ENCODE measurements around the gene DUSP8. TPM values are rescaled to one million over a fixed set of nuclear protein-coding genes. Genes with fewer than 3 reads are reported as not detected.

The DUSP8 gene
- total RNA-seq, 1 donor from 2014 or later = 0.52 TPM

- H3K27ac ChIP-seq (ENCODE audit: low read depth, low read length) = peak overlapping the region; percentile 58
- no peak overlapping the region for H3K4me3 ChIP-seq (ENCODE audit: low read length in 3 of 3)
- peak overlapping the region in 2 of 3 donors; percentile 34 to 38 for H3K9ac ChIP-seq (ENCODE audit: low read depth in 1 of 3, low read length in 3 of 3)
- H3K4me1 ChIP-seq (ENCODE audit: control insufficient read depth in 3 of 3, insufficient read depth in 3 of 3, low read length in 3 of 3) = peaks cover 47 to 55% (median 54%) of the 10 kb centered on the region in 3 donors
- no peaks in the 10 kb centered on the region for H3K27me3 ChIP-seq (ENCODE audit: control insufficient read depth in 3 of 3, insufficient read depth in 3 of 3, low read length in 3 of 3)
- peaks cover 5 to 11% (median 6%) of the 10 kb centered on the region in 3 donors for H3K36me3 ChIP-seq (ENCODE audit: control insufficient read depth in 3 of 3, insufficient read depth in 3 of 3, low read length in 3 of 3)
- H3K9me3 ChIP-seq (ENCODE audit: control insufficient read depth in 3 of 3, low read length in 3 of 3) = no peaks in the 10 kb centered on the region
Observed at GRCh38 chr11:1536065-1536843, 35.8 kb downstream of the DUSP8 start.

GRCh38 chr11:1534682-1535081, 37.4 kb downstream of the DUSP8 start:
- H3K27ac ChIP-seq (ENCODE audit: low read depth, low read length) = peak overlapping the region; percentile 58
- H3K4me1 ChIP-seq (ENCODE audit: control insufficient read depth in 3 of 3, insufficient read depth in 3 of 3, low read length in 3 of 3) = peaks cover 61 to 68% (median 68%) of the 10 kb centered on the region in 3 donors

GRCh38 chr11:1534171-1534570, 37.9 kb downstream of the DUSP8 start:
- Histone ChIP-seq H3K9ac (ENCODE audit: low read depth in 1 of 3, low read length in 3 of 3) (peak overlapping the region in 1 of 3 donors; percentile 57), H3K4me3 (ENCODE audit: low read length in 3 of 3) (peak overlapping the region in 1 of 3 donors; percentile 35), H3K9me3 (ENCODE audit: control insufficient read depth in 3 of 3, low read length in 3 of 3) (no peaks in the 10 kb centered on the region), H3K4me1 (ENCODE audit: control insufficient read depth in 3 of 3, insufficient read depth in 3 of 3, low read length in 3 of 3) (peaks cover 61 to 74% (median 73%) of the 10 kb centered on the region in 3 donors), H3K36me3 (ENCODE audit: control insufficient read depth in 3 of 3, insufficient read depth in 3 of 3, low read length in 3 of 3) (peaks cover 5 to 11% (median 6%) of the 10 kb centered on the region in 3 donors), H3K27me3 (ENCODE audit: control insufficient read depth in 3 of 3, insufficient read depth in 3 of 3, low read length in 3 of 3) (no peaks in the 10 kb centered on the region), H3K27ac (ENCODE audit: low read depth, low read length) (peak overlapping the region; percentile 58)

More at GRCh38 chr11:1534682-1535081, 37.4 kb downstream of the DUSP8 start:
- Histone ChIP-seq H3K9me3 (ENCODE audit: control insufficient read depth in 3 of 3, low read length in 3 of 3) (no peaks in the 10 kb centered on the region), H3K4me3 (ENCODE audit: low read length in 3 of 3) (peak overlapping the region in 2 of 3 donors; percentile 19 to 41), H3K27me3 (ENCODE audit: control insufficient read depth in 3 of 3, insufficient read depth in 3 of 3, low read length in 3 of 3) (no peaks in the 10 kb centered on the region), H3K36me3 (ENCODE audit: control insufficient read depth in 3 of 3, insufficient read depth in 3 of 3, low read length in 3 of 3) (peaks cover 5 to 11% (median 6%) of the 10 kb centered on the region in 3 donors), H3K9ac (ENCODE audit: low read depth in 1 of 3, low read length in 3 of 3) (peak overlapping the region in 1 of 3 donors; percentile 57)

DNA sequence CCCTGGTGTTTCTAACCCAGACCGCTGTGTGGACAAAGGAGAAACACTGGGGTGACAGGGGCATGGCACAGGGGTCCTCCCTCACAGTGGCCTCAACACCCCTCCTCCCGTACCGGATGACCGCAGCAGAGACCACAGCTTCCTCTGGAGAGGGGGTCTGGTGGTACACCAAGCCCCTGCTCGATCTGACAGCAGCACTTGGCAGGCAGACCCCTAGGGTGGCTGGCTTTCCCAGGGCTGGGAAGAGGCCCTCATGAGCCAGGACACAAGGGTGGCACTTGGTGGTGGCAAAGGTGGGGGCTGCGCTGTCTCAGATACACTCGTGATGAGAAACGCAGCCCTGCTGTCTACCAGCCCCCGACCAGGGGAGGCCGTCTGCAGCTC, 38.7 kb downstream of the DUSP8 start:
- Histone ChIP-seq H3K27me3 (ENCODE audit: control insufficient read depth in 3 of 3, insufficient read depth in 3 of 3, low read length in 3 of 3) (no peaks in the 10 kb centered on the region), H3K4me3 (ENCODE audit: low read length in 3 of 3) (no peak overlapping the region), H3K27ac (ENCODE audit: low read depth, low read length) (peak overlapping the region; percentile 81), H3K9ac (ENCODE audit: low read depth in 1 of 3, low read length in 3 of 3) (peak overlapping the region; percentile 10 to 83 (median 17)), H3K36me3 (ENCODE audit: control insufficient read depth in 3 of 3, insufficient read depth in 3 of 3, low read length in 3 of 3) (peaks cover 5 to 11% (median 6%) of the 10 kb centered on the region in 3 donors), H3K9me3 (ENCODE audit: control insufficient read depth in 3 of 3, low read length in 3 of 3) (no peaks in the 10 kb centered on the region), H3K4me1 (ENCODE audit: control insufficient read depth in 3 of 3, insufficient read depth in 3 of 3, low read length in 3 of 3) (peaks cover 67 to 82% (median 82%) of the 10 kb centered on the region in 3 donors)

DNA sequence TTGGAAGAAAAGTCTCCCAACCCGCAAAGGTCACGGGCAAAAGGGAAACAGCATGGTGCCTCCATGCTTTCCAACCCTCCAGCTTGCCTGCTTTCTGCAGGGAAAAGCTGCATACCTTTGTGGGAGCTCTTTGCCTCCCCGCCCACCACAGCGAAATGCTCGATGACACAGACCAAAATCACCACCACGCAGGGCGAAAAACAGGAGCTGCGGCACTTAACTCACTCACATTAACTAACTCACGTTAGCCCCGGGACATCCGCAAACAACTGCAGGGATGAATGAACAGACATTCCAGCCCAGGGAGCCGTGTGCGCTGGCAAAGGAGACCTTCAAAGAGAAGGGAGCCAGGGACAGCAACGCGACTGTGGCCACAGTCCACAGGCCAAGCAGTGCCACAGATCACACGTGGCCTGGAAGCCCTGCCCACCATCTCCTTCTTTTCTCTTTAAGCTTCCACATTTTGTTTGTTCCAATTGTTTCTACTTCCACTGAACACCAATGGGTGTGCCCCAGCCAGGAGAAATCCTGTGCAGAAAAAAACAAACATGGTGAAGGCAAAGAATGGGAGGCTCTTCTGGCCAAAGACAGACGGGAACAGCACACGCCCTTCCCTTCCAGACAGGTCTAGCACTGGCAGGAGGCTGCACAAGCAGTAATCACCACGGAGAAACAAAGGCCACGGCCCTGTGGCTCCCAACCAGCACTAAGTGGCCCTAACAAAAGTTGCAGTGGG, 39.3 kb downstream of the DUSP8 start:
- Histone ChIP-seq H3K36me3 (ENCODE audit: control insufficient read depth in 3 of 3, insufficient read depth in 3 of 3, low read length in 3 of 3) (peaks cover 5 to 11% (median 6%) of the 10 kb centered on the region in 3 donors), H3K9ac (ENCODE audit: low read depth in 1 of 3, low read length in 3 of 3) (peak overlapping the region; percentile 17 to 83 (median 65)), H3K4me3 (ENCODE audit: low read length in 3 of 3) (peak overlapping the region; percentile 8 to 65 (median 38)), H3K27me3 (ENCODE audit: control insufficient read depth in 3 of 3, insufficient read depth in 3 of 3, low read length in 3 of 3) (no peaks in the 10 kb centered on the region), H3K9me3 (ENCODE audit: control insufficient read depth in 3 of 3, low read length in 3 of 3) (no peaks in the 10 kb centered on the region), H3K27ac (ENCODE audit: low read depth, low read length) (peak overlapping the region; percentile 81), H3K4me1 (ENCODE audit: control insufficient read depth in 3 of 3, insufficient read depth in 3 of 3, low read length in 3 of 3) (peaks cover 68 to 86% (median 86%) of the 10 kb centered on the region in 3 donors)

GRCh38 chr11:1532014-1532586, 40.0 kb downstream of the DUSP8 start:
- peak overlapping the region; percentile 33 to 65 (median 38) for H3K4me3 ChIP-seq (ENCODE audit: low read length in 3 of 3)
- H3K9me3 ChIP-seq (ENCODE audit: control insufficient read depth in 3 of 3, low read length in 3 of 3) = no peaks in the 10 kb centered on the region
- H3K27me3 ChIP-seq (ENCODE audit: control insufficient read depth in 3 of 3, insufficient read depth in 3 of 3, low read length in 3 of 3) = no peaks in the 10 kb centered on the region
- H3K4me1 ChIP-seq (ENCODE audit: control insufficient read depth in 3 of 3, insufficient read depth in 3 of 3, low read length in 3 of 3) = peaks cover 65 to 84% (median 84%) of the 10 kb centered on the region in 3 donors
- peaks cover 5 to 9% (median 6%) of the 10 kb centered on the region in 3 donors for H3K36me3 ChIP-seq (ENCODE audit: control insufficient read depth in 3 of 3, insufficient read depth in 3 of 3, low read length in 3 of 3)
- H3K9ac ChIP-seq (ENCODE audit: low read depth in 1 of 3, low read length in 3 of 3) = peak overlapping the region; percentile 34 to 83 (median 65)
- H3K27ac ChIP-seq (ENCODE audit: low read depth, low read length) = peak overlapping the region; percentile 81

- Histone ChIP-seq H3K9ac (ENCODE audit: low read depth in 1 of 3, low read length in 3 of 3) (peak overlapping the region; percentile 34 to 83 (median 65)), H3K9me3 (ENCODE audit: control insufficient read depth in 3 of 3, low read length in 3 of 3) (no peaks in the 10 kb centered on the region), H3K27me3 (ENCODE audit: control insufficient read depth in 3 of 3, insufficient read depth in 3 of 3, low read length in 3 of 3) (no peaks in the 10 kb centered on the region), H3K27ac (ENCODE audit: low read depth, low read length) (peak overlapping the region; percentile 81), H3K36me3 (ENCODE audit: control insufficient read depth in 3 of 3, insufficient read depth in 3 of 3, low read length in 3 of 3) (peaks cover 5 to 7% (median 6%) of the 10 kb centered on the region in 3 donors), H3K4me1 (ENCODE audit: control insufficient read depth in 3 of 3, insufficient read depth in 3 of 3, low read length in 3 of 3) (peaks cover 65 to 89% (median 86%) of the 10 kb centered on the region in 3 donors), H3K4me3 (ENCODE audit: low read length in 3 of 3) (peak overlapping the region; percentile 10 to 58 (median 33))
Observed at GRCh38 chr11:1531449-1532013, 40.5 kb downstream of the DUSP8 start.

GRCh38 chr11:1530686-1531448, 41.2 kb downstream of the DUSP8 start:
- Histone ChIP-seq H3K9ac (ENCODE audit: low read depth in 1 of 3, low read length in 3 of 3) (peak overlapping the region; percentile 57 to 83 (median 62)), H3K4me3 (ENCODE audit: low read length in 3 of 3) (peak overlapping the region in 2 of 3 donors; percentile 43 to 58), H3K4me1 (ENCODE audit: control insufficient read depth in 3 of 3, insufficient read depth in 3 of 3, low read length in 3 of 3) (peaks cover 65 to 92% (median 89%) of the 10 kb centered on the region in 3 donors), H3K9me3 (ENCODE audit: control insufficient read depth in 3 of 3, low read length in 3 of 3) (no peaks in the 10 kb centered on the region), H3K27ac (ENCODE audit: low read depth, low read length) (peak overlapping the region; percentile 81), H3K27me3 (ENCODE audit: control insufficient read depth in 3 of 3, insufficient read depth in 3 of 3, low read length in 3 of 3) (no peaks in the 10 kb centered on the region), H3K36me3 (ENCODE audit: control insufficient read depth in 3 of 3, insufficient read depth in 3 of 3, low read length in 3 of 3) (peaks cover 3 to 7% (median 5%) of the 10 kb centered on the region in 3 donors)

DNA sequence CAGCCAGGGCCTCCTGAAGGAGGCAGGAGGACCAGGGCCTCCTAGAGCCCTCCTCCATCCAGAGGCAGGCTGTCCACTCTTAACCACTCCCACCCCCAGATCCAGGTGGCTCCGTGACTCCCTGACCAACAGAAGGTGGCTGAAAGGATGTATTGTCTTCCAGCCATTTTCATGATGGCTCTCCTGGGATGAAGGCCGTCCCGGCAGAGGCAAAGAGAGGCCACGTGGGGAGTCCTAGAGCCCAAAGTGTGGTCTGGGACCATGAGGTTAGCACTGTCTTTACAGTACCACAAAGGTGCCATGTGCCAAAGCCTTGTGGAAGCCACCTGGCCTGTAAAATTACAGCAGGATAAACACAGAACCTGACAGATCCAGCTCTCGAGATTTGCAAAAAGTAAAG, 42.3 kb downstream of the DUSP8 start:
- peaks cover 54 to 88% (median 83%) of the 10 kb centered on the region in 3 donors for H3K4me1 ChIP-seq (ENCODE audit: control insufficient read depth in 3 of 3, insufficient read depth in 3 of 3, low read length in 3 of 3)
- H3K27me3 ChIP-seq (ENCODE audit: control insufficient read depth in 3 of 3, insufficient read depth in 3 of 3, low read length in 3 of 3) = no peaks in the 10 kb centered on the region
- H3K4me3 ChIP-seq (ENCODE audit: low read length in 3 of 3) = no peak overlapping the region
- H3K36me3 ChIP-seq (ENCODE audit: control insufficient read depth in 3 of 3, insufficient read depth in 3 of 3, low read length in 3 of 3) = peaks cover 3 to 5% (median 4%) of the 10 kb centered on the region in 3 donors
- no peaks in the 10 kb centered on the region for H3K9me3 ChIP-seq (ENCODE audit: control insufficient read depth in 3 of 3, low read length in 3 of 3)
- no peak overlapping the region for H3K27ac ChIP-seq (ENCODE audit: low read depth, low read length)
- H3K9ac ChIP-seq (ENCODE audit: low read depth in 1 of 3, low read length in 3 of 3) = peak overlapping the region in 1 of 3 donors; percentile 50
